LNCaP clone FGC (cell line): Measurements from ENCODE around the gene PIP4K2A.

Source experiments
- DNase-seq: peaks from one replicate; pipeline ENCODE4 v3.0.0-alpha.2; 2011; ENCODE audit warnings: low read depth
- H3K4me3 ChIP-seq: 2 replicates; pipeline ENCODE4 v1.5.1; 2011; ENCODE audit warnings: mild to moderate bottlenecking, low read depth, low read length, control low read depth
- CTCF ChIP-seq: IDR thresholded peaks from 2 replicates; pipeline ENCODE4 v1.5.1; 2012; ENCODE audit warnings: mild to moderate bottlenecking; ENCODE audit not compliant: control insufficient read depth, insufficient read depth; ENCODE audit errors: extremely low read depth

The PIP4K2A gene

DNA sequence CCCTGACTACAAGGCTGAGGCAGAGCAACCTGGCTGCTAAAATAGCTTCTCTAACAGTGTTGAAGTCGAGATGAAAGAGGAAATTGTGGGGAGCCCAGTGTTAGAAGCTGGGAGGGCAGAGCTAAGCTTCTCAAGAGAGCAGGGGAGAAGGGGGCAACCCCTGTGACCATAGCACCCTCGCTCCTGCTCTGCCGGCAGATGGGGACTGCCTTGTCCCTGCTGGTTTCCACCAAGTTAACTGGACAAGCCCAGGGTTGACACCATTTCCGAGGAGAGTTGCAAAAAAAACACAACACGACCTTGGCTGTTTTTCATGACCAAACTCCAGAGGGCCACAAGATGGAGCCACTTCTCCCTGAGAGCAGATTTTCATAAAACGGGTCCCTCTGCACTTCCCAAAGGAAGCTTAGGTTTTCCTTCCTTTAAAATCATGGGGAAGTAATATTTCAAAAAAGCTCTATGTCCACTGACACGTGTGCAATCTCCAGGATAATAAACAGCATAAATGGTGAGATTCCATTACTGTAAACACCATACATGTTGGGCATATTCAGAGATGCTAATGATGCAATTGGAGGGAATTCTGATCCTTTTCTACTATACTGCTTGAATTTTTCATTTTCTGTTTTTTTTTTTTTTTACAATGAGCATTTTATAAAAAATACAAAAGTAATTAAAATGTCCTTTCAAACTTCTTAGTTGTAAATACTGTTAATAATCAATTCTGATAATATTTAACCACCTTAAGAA, 140.4 kb downstream of the PIP4K2A start:
- no peak overlapping the region for H3K4me3 ChIP-seq
- TF ChIP-seq CTCF = peak; percentile 52
- DNase-seq = no peak

- TF ChIP-seq CTCF = no peak
- DNase-seq = no peak
Observed at GRCh38 chr10:22570733-22571430, 143.5 kb downstream of the PIP4K2A start.

GRCh38 chr10:22570234-22570633, 144.1 kb downstream of the PIP4K2A start:
- no peak for DNase-seq
- no peak for TF ChIP-seq CTCF
- H3K4me3 ChIP-seq = no peak overlapping the region

More at GRCh38 chr10:22570733-22571430, 143.5 kb downstream of the PIP4K2A start:
- H3K4me3 ChIP-seq = no peak overlapping the region

DNA sequence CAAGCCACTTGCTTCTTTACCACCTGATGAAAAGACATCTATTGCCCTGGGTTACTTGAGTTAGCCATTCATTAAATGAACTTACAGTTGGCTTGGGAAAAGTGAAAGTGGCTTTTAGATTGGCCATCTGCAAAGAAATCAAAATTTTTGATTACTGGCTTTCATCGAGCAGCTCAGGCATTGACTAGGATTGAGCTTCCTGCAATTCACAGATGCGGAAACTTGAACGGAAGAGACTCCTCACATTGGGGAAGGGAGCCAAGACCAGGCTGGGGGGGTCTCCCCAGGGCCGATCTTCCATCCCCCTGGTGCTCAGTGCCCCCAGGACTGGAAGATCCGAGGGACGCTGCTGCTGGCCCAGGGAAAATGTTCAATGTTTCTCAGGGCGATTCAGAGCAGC, 145.4 kb downstream of the PIP4K2A start:
- DNase-seq = no peak
- TF ChIP-seq CTCF = no peak
- H3K4me3 ChIP-seq = no peak overlapping the region

GRCh38 chr10:22564060-22564459, 150.3 kb downstream of the PIP4K2A start:
- TF ChIP-seq CTCF = no peak
- DNase-seq = no peak
- H3K4me3 ChIP-seq = no peak overlapping the region

DNA sequence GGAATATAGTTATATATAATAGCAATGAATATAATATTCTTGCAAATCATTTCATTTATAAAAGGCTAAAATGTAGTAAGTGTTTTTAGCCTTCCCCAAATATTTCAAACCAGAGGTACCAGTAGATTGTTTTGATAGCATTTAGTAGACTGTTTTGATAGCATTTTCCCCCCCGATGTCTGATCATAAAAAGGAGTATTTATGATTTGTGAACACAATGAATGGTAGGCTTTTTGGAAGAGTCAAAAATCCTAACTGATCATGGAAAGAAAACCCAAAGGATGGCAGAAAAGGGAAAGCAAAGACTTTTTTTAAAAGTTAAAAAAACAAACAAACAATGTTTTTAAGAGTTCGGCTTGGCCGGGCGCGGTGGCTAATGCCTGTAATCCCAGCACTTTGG, 152.5 kb downstream of the PIP4K2A start:
- no peak overlapping the region for H3K4me3 ChIP-seq
- DNase-seq = no peak
- no peak for TF ChIP-seq CTCF
